ENCODE results near the gene NGLY1. TPM values are rescaled to one million over a fixed set of nuclear protein-coding genes. Genes with fewer than 3 reads are reported as not detected.

Gene NGLY1, protein sequence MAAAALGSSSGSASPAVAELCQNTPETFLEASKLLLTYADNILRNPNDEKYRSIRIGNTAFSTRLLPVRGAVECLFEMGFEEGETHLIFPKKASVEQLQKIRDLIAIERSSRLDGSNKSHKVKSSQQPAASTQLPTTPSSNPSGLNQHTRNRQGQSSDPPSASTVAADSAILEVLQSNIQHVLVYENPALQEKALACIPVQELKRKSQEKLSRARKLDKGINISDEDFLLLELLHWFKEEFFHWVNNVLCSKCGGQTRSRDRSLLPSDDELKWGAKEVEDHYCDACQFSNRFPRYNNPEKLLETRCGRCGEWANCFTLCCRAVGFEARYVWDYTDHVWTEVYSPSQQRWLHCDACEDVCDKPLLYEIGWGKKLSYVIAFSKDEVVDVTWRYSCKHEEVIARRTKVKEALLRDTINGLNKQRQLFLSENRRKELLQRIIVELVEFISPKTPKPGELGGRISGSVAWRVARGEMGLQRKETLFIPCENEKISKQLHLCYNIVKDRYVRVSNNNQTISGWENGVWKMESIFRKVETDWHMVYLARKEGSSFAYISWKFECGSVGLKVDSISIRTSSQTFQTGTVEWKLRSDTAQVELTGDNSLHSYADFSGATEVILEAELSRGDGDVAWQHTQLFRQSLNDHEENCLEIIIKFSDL
- 27.5 and 28.6 TPM in 2 replicates for total RNA-seq

DNA sequence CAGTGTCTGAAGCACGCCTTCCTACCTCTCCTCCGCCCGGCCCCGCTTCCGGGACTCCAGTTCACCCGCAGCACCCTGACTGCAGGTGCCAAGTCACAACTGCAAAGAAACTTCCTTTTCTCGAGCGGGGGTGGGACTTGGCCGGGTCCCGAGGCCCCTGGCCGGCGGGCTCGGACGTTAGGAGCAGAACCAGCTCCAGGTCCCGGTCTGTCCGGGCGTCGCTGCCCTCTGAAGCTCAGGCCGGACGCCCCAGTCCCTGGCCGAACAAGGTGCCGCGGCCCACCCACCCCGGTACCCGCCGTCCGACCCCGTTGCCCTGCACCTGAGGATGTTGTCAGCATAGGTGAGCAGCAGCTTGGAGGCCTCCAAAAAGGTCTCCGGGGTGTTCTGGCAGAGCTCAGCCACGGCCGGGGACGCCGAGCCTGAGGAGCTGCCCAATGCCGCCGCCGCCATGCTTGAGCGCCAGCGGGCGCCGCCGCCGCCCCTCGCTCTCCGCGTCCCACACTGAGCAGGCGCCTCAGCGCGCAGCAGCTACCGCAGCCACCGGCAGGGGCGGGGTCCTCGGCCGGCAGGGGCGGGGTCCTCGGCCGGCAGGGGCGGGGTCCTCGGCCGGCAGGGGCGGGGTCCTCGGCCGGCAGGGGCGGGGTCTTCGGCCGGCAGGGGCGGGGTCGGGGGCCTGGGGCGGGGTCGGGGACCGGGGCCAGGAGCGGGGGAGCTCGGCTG lies at the start of gene NGLY1:
Gene NGLY1, minus strand, starts transcription at position 506 of the 723 bp plus-strand sequence. Its CDS starts 53 bp downstream, at position 453.

DNA sequence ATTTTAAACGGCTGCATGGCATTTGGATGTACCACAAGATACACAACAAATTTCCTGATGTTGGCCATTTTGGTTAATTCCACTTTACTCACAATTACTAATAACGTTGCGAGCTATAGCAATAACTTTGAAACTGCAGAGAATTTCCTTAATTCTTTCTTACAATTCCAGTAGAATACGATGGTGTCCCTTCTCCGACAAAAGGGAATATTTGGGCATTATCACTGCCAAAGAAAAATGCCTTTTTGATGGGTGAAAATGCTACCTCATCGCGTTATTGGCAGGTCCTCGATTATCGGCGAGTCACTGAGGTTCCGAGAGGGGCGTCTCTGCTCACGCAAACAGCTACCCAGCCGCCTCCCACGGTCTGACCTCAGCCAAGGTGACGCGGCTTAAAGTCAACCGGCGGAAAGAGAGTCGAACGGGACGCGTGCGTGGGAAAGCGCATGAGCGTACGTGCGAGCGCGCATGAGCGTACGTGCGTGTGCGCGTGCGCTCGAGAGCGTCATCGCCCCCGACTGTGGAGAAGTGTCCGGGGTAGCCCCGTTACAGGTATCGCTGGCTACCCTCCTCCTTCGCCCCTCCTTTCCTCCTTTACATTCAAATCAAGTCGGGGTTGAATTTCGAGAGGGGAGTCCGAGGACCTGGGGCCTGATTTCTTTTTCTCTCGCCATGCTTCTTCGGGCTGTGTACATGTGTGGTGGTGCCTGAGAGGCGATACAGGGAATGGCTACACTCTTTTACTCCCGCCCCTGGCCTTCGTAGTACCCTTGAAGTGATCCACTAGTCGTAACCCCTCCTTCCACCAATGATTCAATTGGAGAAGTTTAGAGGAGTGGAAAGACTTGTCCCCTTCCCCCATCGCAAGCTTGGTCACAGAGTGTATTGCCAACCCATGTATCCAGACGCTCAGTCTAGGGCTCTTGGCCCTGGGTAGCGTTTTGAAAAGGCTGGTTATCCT lies 6.6 kb upstream of the NGLY1 start, which contains the start of gene OXSM:
Gene OXSM, plus strand, starts transcription at position 495 of the 961 bp plus-strand sequence. CDS start 931 bp downstream, outside the sequence.

Other genes starting within 250 kb of the NGLY1 start
- gene TOP2B, start 118.5 kb downstream of the NGLY1 start, total RNA-seq = 61.4 and 118 TPM in 2 replicates
- 10.8 and 11.3 TPM in 2 replicates for gene OXSM, start 6.6 kb upstream of the NGLY1 start, total RNA-seq

All from smooth muscle cell of trachea (primary cell).